Mesothelial cell of epicardium (in vitro differentiated cells): ENCODE measurements around the gene WFDC12. TPM values are rescaled to one million over a fixed set of nuclear protein-coding genes. Genes with fewer than 3 reads are reported as not detected.

ENCODE experiments used
- DNase-seq, 2 experiments: peaks; one replicate each; pipeline ENCODE4 v3.0.0; 2021; ENCODE audit warnings: low spot score in 2 of 2; ENCODE audit not compliant: unreplicated experiment in 2 of 2
- H3K27ac Mint-ChIP-seq: 2 replicates; pipeline ENCODE4 v1.8.0; 2021; ENCODE audit warnings: mixed read lengths
- H3K27me3 Mint-ChIP-seq: 2 replicates; pipeline ENCODE4 v1.8.0; 2021; ENCODE audit warnings: low read depth, mixed read lengths
- H3K36me3 Mint-ChIP-seq: 2 replicates; pipeline ENCODE4 v1.8.0; 2021; ENCODE audit warnings: mixed read lengths
- H3K4me1 Mint-ChIP-seq: 2 replicates; pipeline ENCODE4 v1.8.0; 2021; ENCODE audit warnings: mixed read lengths
- H3K4me3 Mint-ChIP-seq: 2 replicates; pipeline ENCODE4 v1.8.0; 2021; ENCODE audit warnings: mild to moderate bottlenecking, moderate library complexity, mixed read lengths
- H3K9me3 Mint-ChIP-seq: 2 replicates; pipeline ENCODE4 v1.8.0; 2021; ENCODE audit warnings: mixed read lengths
- CTCF ChIP-seq: fragments of 200-600 bp; sonication (generic); IDR thresholded peaks from one replicate; pipeline ENCODE4 v1.5.0; 2021; ENCODE audit warnings: antibody characterized with exemption; ENCODE audit not compliant: unreplicated experiment
- total RNA-seq: library from RNA; stranded (reverse); gene quantifications from 3 replicates; pipeline ENCODE4 v1.2.1, GENCODE V29; 2021

WFDC12 gene
- total RNA-seq, 1 donor from 2014 or later: not detected

- no peak overlapping the region for H3K27ac Mint-ChIP-seq
- peaks cover 3% of the 10 kb centered on the region for H3K9me3 Mint-ChIP-seq
- peaks cover 24% of the 10 kb centered on the region for H3K27me3 Mint-ChIP-seq
- no peak overlapping the region for H3K4me3 Mint-ChIP-seq
- no peak for TF ChIP-seq CTCF
- H3K36me3 Mint-ChIP-seq: no peaks in the 10 kb centered on the region
- H3K4me1 Mint-ChIP-seq: no peaks in the 10 kb centered on the region
- DNase-seq: no peak
Measured at GRCh38 chr20:45115386-45115774, 8.9 kb downstream of the WFDC12 start.

GRCh38 chr20:45114465-45115385 is 9.5 kb downstream of the WFDC12 start, which contains the start of gene WFDC5:
Gene WFDC5, minus strand, starts transcription at chr20:45115174. Its CDS starts 91 bp downstream, at chr20:45115083.
- Mint-ChIP-seq H3K9me3 (no peaks in the 10 kb centered on the region), H3K36me3 (no peaks in the 10 kb centered on the region), H3K27me3 (peaks cover 21% of the 10 kb centered on the region), H3K4me1 (no peaks in the 10 kb centered on the region), H3K27ac (no peak within 1 kb of the TSS), H3K4me3 (no peak within 1 kb of the TSS)
- no peak for DNase-seq
- no peak for TF ChIP-seq CTCF

- Mint-ChIP-seq H3K4me1 (no peaks in the 10 kb centered on the region), H3K9me3 (no peaks in the 10 kb centered on the region), H3K4me3 (no peak overlapping the region), H3K27ac (no peak overlapping the region), H3K27me3 (peaks cover 19% of the 10 kb centered on the region), H3K36me3 (no peaks in the 10 kb centered on the region)
- DNase-seq: no peak
- no peak for TF ChIP-seq CTCF
Measured at GRCh38 chr20:45113865-45114264, 10.4 kb downstream of the WFDC12 start.

- TF ChIP-seq CTCF: no peak
- Mint-ChIP-seq H3K9me3 (no peaks in the 10 kb centered on the region), H3K4me1 (no peaks in the 10 kb centered on the region), H3K27ac (no peak overlapping the region), H3K4me3 (no peak overlapping the region), H3K36me3 (no peaks in the 10 kb centered on the region), H3K27me3 (peaks cover 19% of the 10 kb centered on the region)
- no peak for DNase-seq
Measured at GRCh38 chr20:45112754-45113153, 11.5 kb downstream of the WFDC12 start.

GRCh38 chr20:45111799-45112471 is 12.3 kb downstream of the WFDC12 start:
- no peak for DNase-seq
- no peaks in the 10 kb centered on the region for H3K9me3 Mint-ChIP-seq

More at GRCh38 chr20:45111799-45112471, 12.3 kb downstream of the WFDC12 start:
- H3K4me1 Mint-ChIP-seq: no peaks in the 10 kb centered on the region
- peak; percentile 70 for TF ChIP-seq CTCF
- H3K4me3 Mint-ChIP-seq: no peak overlapping the region
- peaks cover 18% of the 10 kb centered on the region for H3K27me3 Mint-ChIP-seq
- no peaks in the 10 kb centered on the region for H3K36me3 Mint-ChIP-seq
- H3K27ac Mint-ChIP-seq: no peak overlapping the region
